ENCODE data around the gene PDPK1.

- TF ChIP-seq CTCF (IDR thresholded peaks at IDR 0.05) (no peak), POLR2A (IDR thresholded peaks at IDR 0.05) (no peak), EP300 (IDR thresholded peaks at IDR 0.05) (no peak)
These were observed 25.7 kb upstream of the PDPK1 start for GRCh38 chr16:2511996-2512734.

Data from ovary (tissue), 3 donors.